Muscle of back (tissue), 11 donors: ENCODE results near the gene CSNK1G1. TPM values are rescaled to one million over a fixed set of nuclear protein-coding genes. Genes with fewer than 3 reads are reported as not detected.
A peak's percentile ranks its signal among the peaks of the same experiment; 100 is the strongest.

Experiments
- DNase-seq, 3 donors: peaks; one replicate each; pipeline versions ENCODE4 v3.0.0 to v3.0.0-alpha.2; 2013
- polyA plus RNA-seq, 10 donors: library from polyadenylated mRNA; unstranded; fragments of 120-200 nt; gene quantifications; one replicate each; pipeline ENCODE4 v1.2.1, GENCODE V29; 2013; ENCODE audit not compliant: insufficient read length in 10 of 10

CSNK1G1 gene
- polyA plus RNA-seq, 10 donors = 8.5 to 13.0 (median 10.8) TPM

DNA sequence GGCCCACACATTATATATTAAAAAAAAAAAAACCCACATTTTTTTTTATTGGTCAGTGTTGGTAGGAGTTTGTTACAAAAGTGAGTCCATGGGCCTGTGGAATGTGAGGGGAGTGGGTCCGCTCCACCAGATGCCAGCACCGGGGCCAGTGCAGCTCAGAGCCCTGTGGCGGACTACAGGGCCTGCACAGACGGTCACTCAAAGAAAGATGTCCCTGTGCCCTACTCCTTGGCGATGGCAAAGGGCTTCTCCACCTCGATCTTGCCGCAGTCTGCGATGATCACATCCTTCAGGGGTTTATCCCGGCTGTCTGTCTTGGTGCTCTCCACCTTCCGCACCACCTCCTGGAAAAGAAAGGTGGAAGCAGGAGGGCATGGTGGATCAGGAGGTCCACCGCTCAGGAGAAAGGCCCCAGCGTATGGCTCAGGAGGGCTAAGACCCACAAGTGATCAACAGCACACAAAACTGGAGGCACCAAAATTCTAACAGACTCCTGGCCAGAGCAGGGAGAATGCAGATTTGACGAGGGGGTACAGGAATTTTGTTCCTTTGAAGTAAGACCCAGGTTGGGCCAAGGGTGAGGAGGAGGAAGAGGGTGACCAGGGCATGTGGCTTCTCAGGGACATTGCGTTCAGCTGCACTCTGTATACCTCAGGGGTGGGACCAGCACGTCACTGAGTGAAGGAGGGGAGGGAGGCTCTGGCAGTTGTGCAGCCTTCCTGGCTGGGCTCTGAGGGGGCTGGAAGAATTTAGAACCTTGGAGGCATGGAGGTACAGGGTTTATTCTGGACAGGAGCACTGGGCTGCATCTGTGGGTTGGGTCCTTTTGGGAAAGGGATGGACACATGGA lies 199.9 kb downstream of the CSNK1G1 start:
- DNase-seq = no peak

DNA sequence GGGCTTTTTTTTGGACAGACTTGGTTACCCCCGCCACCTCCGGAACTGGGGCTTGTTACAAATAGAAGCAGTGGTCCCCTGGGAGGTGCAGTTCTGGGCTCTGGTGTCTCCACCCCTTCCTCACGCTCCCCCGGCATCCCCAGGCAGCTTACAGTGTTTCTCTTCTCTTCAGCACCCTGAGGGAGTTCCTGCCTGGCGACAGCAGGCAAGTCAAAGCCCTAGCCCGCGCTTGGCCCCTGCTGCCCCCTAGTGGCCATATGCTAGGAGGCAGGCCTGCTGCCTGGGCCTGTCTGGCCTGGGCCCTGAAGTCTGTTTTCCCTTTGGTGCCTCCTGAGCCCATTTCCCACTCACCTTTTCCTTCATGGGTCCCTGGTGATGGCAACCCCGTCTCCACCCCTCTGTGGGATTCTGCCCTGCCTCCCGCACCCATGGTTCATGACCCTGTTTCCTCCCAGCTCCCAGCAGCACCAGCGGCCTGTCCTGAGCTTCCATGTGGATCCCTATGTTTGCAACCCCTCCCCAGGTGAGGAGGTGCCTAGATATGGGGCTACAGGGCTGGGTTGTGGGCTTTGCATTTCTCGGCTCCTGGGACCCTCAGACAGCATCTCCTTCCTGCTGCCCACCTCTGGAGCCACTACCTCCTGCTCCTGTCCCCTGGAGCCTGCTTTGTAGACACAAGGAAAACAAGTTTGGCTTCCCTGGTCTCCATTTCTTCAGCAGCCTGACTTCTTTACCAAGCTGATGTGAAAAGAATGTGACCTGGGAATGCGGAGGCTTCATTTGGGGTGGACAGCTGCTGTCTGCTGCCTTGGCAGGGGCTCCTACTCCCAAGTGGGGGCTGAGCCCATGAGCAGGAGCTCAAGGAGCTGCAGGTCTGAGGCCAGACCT lies 202.2 kb downstream of the CSNK1G1 start:
- peak; percentile 71 to 91 (median 86) for DNase-seq

DNA sequence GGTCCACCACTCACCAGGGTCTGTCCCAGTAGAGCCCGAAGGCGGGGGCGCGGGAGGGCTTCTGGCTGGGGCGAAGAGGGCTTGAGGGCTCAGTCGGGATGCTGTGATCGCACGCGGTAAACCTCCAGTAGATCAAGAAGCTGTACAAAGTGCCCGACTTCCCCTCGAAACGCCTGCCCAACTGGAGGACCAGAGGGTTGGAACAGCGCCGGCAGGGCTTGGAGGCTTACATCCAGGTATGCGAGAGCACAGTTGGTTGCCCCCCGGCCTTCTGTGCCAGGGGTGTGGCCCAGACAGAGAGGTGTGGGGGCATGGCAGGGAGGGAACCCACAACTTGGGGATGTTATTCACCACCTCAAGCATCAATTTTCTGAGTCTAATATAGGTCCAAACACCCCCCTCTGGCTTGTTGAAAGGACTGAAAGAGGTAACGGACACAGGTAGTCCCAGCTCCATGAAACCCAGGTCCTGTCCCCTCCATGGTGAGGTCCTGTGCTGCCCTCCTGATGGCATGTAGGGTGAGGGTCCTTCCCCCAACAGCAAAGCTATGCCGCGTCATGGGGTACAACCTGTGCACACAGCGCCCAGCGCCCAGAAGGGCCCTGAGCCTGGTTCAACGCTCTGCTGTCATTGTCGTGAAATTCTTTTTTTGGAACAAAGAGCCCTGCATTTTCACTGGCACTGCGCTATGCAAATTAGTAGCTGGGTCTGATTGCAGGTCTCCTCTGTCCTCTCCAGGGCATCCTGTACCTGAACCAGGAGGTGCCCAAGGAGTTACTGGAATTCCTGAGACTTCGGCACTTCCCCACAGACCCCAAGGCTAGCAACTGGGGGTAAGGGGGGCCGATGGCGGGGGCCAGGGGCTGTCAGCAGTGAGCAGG lies 203.2 kb downstream of the CSNK1G1 start:
- no peak for DNase-seq

DNA sequence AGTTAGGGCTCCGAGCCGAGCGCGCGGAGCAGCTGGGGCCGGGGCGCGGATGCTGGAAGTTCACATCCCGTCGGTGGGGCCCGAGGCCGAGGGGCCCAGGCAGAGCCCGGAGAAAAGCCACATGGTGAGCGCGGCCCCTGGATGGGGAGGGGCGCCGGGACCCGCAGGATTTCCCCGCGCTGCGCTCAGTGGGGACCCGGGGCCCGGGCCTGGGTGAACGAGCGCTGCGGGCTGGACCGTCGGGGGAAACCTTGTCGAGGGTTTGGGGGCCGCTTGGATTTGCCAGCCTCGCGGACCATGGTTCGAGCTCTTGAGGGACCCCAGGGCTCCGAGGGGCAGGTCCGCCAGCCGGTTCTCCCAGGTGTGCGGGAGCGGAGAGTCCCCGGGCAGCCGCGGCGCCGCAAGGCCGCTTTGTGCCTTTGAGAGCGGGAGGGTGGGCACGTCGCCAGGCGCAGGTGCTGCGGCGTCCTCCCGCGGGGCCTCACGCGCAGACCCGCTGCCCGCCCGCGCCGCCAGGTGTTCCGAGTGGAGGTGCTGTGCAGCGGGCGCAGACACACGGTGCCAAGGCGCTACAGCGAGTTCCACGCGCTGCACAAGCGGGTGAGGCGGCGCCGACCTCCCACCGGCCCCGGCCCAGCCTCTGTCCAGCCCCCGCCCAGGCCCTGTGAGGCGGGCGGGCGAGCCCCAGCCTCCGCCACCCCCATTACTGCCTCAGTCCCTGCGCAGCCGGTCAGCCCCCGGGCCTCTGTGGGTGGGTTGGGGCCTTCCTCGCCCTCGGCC lies 204.1 kb downstream of the CSNK1G1 start, which contains the start of gene SNX22:
SNX22 (plus strand) TSS at position 5 of the 780 bp plus-strand sequence; CDS start at position 50, 45 bp downstream.
- peak in 1 of 3 donors; percentile 57 for DNase-seq

DNA sequence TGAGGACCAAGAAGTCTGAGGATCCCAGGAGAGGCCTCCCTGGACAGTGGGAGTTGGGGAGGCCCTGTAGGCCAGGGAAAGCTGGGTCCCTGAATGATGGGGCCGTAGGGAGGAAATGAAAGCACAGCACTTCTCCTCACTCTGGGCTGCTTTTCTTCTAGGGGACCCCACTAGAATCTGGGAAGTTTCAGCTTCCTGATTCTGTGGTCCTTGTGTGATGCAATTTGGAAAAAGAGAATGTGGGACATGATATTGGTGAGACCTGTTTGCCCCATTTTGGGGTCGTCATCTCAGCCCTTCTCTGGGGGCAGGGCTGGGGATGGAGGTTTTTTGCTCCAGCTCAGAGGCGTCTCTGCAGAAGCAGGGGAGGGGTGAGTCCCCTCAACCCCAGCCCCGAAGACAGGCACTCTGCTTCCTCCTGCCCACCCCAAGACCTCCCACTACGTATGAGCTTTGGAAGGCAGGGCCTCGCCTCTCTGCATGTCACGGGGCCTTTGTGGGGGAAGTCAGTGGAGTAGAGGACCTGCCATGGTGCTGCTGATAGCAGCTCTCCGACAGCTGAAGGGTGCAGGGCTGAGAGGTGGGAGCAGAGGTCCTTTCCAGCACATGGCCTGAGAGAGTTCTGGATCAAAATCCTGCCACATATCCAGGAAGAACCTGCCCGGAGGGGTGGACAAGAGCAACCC lies 205.9 kb downstream of the CSNK1G1 start:
- no peak for DNase-seq

DNA sequence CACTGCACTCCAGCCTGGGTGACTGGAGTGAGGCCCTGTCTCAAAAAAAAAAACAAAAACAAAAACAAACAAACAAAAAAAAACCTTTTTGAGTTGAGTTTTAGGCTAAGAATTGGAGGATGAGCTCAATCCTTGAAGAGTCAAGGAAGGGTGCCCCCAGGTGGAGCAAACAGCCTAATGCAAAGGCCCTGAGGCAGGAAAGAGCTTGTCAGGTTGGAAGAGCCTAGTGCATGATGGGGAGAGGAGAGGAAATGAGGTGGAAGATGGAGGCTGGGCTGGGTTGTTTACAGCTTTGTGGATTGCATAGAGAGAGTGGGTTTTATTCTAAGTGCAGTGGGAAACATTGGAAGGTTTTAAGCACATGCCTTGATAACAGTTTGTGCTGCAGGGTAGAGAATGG lies 206.5 kb downstream of the CSNK1G1 start:
- DNase-seq = no peak

DNA sequence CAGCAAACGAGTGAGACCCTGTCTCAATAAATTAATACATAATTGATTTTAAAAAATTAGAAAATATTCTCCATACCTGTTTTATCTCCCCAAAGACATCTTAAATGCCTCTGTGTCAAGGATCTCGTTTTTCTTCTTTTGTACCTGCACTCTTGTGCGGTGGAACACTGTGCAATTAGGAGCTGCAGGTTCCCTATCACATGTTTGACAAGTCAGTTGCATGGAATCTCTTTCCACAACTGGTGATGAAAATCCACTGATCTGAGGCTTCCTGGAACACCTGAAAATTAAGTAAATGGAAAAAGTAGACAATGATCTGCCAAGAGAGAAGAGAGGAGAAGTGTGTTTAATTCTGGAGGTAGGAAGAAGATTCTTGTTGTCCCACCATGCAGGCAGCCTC lies 207.4 kb downstream of the CSNK1G1 start:
- DNase-seq = no peak

DNA sequence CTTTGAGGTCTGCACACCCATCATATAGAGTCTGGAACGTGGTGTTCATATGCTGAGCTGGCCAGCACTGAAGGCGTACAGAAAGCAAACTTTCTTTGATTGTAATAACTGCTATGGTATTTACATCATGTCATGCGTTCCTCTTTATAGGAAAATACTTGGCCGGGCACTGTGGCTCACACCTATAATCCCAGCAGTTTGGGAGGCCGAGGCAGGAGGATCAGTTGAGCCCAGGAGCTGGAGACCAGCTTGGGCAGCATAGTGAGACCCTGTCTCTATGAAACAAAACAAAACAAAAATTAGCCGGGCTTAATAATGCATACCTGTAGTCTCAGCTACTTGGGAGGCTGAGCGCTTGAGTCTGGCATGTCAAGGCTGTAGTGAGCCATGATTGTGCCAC lies 207.8 kb downstream of the CSNK1G1 start:
- no peak for DNase-seq

DNA sequence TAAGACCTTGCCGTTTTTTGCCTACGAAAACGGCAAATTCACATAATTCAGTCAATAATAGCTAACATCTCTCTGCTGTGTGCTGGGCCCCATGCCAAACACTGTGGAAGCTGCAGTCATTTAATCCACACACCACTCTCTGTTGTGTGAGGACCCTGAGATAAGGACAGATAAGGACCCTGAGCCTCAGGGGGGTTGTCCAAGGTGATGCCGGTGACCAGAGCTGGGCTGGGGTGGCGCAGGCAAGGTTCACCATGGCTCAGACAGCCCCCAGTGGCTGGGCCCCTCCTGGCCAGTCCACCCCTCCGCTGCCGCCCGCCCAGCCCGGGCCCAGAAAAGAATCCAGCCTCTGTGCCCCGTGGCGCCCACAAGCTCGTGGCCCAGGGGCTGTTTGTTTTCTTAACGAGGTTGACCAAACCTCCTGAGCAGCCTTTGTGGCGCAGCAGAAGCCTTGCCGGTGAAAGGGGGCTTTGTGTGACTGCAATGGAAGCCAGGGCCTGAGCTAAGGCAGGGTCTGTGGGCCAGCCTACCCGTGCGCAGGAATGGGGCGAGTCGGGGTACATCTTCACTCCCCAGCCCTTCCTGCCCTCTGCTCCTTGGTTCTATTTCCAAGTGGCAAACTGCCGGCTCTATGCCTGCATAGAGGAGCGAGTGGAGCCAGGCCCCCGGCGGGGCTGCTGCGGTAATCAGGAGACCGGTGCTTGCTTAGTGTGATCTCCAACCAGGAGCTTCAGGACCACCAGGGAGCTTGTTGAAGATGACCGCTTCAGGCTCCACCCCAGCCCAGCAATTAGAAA lies 208.9 kb downstream of the CSNK1G1 start:
- DNase-seq = no peak

DNA sequence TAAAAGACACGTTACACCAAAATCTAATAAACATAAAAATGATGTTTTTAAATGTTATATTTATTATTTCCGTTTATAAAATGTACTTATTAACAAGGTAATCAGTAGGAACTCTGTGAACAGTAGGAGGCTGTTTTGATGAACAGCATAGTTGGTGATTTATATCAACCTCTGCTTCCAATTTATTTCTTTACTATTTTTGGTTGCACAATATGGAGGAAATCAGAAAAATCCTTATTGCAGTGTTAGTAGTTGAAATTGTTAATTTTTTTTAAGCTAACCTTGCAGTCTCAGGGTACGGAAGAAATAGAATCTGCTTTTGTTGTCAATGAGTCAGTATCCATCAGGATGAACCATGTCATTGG lies 209.5 kb downstream of the CSNK1G1 start:
- no peak for DNase-seq

DNA sequence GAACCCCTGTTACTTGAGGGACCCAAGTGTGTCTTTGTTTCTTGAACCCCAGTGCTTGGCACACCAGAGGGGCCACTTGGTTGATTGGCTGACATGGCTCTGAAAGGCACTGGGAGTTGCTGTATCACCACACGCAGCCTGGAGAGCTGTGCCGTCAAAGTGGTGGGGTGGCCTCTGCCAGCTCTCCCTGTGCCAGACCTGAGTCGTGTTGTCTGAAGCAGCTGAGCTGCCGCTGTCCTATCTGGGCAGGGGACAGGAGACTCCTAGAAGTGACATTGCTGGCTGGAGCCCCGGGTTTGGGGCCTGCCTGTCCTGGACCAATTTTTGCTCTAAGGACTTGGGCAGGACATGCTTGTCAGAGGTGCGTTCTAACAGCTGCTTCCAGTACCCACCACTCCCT lies 209.9 kb downstream of the CSNK1G1 start:
- DNase-seq = no peak

DNA sequence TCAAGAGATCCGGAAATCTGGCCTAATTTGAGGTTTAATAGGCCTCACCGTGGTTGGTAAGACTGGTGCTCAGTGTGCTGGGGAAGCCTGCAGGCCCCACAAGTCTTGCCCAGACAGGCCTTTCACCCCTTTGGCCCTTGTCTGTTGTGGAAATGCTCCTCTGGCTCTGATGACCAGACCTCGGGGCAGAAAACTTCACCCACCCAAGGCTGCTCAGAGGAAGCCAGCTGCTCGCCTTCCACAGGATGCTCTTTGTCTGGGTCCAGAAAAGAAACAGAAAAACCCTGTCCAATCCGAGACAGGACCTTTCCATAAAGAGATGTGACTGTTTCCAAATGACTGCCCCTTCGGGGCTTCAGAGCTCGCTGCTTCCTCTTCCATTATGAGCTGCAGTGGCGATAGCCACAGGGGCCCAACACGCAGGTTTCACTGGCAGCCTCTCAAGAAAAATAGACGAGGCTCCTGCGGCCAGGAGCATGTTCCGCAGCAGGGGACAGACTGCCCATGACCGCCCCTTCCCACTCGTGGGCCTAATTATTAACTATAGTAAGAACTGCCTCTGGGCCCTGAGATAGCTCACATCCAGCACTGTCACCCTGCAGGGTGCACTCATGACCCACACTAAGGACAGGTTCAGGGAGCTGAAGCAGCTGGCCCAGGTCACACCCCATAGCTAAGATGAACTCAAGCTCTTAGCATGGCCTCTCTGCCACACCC lies 211.2 kb downstream of the CSNK1G1 start:
- DNase-seq = no peak

DNA sequence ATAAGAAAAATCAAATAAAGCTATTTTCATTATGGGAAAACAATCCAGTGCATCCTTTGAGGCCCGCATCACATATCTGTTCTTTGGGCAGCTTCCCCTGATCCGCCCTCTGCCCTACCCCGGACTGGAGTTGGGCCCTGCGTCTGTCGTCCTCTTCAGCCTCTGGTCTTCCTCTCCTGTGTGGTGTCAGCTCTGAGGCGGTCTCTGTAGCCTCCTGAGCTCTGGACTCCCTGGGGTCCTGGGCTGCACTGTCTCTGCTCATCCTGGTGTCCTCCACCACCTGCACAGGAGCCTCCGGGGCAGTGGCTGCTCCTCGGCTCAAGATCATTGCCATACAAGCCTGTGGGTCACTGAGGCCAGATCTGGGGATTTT lies 211.8 kb downstream of the CSNK1G1 start:
- DNase-seq = no peak

DNA sequence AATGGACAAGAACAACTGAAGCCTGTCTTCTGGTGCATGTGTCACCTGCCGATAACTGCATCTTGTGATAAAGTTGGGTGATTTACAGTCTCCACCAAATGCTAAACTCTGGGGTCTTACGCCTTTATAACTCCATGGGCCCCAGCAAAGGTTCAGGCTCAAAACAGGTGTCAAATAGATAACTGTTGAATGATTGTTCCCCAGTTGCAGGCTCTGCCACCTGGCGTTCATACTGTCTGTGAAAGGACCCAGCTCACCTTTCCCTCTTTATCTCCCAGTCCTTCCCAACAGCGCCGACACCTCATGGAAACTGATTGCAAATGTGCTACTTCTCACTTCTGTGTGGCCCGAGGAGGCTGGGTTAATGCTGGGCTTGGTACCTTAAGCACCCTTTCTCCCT lies 212.7 kb downstream of the CSNK1G1 start:
- DNase-seq = no peak

DNA sequence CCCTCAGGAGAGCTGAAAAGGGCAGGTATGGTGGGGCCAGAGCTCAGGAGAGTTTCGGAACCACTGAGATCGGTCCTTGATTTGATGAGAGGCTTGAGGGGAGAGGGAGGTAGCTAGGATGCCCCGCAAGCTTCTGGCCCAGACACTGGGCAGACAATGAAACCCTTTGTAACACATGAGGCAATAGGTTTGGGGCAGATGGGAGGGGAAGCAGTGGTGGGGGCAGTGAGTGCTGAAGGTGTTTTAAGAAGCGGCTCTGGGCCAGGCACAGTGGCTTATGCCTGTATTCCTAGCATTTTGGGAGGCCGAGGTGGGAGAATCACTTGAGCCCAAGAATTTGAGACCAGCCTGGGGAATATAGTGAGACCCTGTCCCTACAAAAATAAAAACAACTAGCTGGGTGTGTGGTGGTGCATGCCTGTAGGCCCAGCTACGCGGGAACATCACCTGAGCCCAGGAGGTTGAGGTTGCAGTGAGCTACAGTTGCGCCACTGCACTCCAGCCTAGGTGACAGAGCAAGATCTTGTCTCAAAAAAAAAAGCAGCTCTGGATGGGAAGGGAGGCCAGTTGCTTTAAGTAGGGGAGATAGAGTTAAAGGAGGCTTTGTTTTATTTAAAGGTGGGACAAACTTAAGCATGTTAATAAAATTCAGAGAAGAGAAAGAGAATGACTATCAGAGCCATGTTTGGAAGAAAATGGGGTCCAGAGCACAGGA lies 214.0 kb downstream of the CSNK1G1 start:
- no peak for DNase-seq

DNA sequence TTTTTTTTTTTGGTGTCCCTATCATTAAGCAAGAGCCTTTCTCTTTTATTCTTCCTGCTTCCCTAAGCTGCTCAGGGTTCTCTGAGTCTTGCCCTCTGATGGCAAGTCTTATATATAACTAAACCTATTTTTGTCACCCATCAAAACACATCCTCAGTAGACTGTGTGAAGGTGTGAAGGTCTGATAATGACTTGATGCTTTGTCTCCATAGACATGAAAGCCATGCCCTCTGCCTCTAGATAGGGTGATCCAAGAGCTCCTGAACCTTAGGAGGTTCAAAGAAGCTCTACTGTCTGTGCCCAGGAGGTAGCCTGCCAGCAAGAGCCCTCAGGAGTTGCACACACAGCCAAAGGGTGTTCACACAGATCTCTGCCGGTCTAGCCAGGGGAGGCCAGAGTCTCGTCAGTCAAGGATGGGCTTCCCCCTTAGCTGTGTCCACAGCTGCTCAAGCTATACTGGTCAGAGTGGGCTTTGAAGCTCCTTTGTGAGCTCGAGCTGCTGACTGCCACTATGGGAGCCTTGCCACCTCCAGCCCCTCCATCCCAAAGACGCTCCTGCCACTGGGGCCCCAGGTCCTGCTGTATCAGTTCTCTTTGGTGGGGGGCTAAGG lies 217.5 kb downstream of the CSNK1G1 start:
- no peak for DNase-seq

DNA sequence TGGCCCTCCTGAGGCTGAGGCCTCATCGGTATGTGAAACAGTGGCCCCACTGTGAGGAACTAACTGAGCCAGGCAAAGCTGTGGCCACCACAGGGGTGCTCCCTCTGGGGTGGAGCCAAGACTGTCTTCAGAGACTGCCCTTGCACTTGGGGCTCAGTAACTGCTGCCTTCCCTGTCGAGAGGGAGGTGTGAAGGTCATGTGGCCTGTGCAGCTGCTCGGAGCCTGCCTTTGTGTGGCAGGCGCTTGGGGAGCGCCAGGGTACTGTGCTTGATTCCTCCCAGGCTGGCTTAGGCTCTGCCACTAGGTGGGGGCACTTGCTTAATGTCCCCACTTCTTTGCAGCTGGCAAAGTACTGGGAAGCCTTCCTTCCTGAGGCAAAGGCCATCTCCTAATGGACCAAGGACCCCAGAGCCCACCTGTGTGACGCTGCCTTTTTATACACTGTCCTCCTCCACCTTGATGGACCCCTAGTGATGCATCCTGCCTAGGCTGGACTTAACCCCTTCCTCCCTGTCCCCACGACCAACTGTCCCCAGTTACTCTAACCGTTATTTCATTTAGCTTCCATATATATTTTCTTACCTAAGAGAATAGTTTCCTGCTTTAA lies 218.6 kb downstream of the CSNK1G1 start:
- no peak for DNase-seq
